CD4-positive, CD25-positive, alpha-beta regulatory T cell (primary cell): Measurements from ENCODE around the gene KNTC1. TPM values are rescaled to one million over a fixed set of nuclear protein-coding genes. Genes with fewer than 3 reads are reported as not detected.
A peak's percentile ranks its signal among the peaks of the same experiment; 100 is the strongest.

ENCODE experiments used
- ATAC-seq, 2 donors: fragments of 150-1000 bp; cut with Tn5 transposase; one replicate each; pipeline ENCODE4 v1.10.0; 2021; ENCODE audit warnings: low read depth in 2 of 2, moderate number of reproducible peaks in 2 of 2, moderate library complexity in 1 of 2
- DNase-seq, 3 donors: peaks; one replicate each; pipeline versions ENCODE4 v3.0.0 to v3.0.0-alpha.2; 2012 to 2022; ENCODE audit warnings: mixed read lengths in 1 of 3
- H3K27ac ChIP-seq: one replicate; pipeline ENCODE4 v1.7.0; 2013; ENCODE audit warnings: mild to moderate bottlenecking, low read length; ENCODE audit not compliant: insufficient read depth, poor library complexity, severe bottlenecking
- H3K27me3 ChIP-seq: one replicate; pipeline ENCODE4 v1.7.0; 2013; ENCODE audit warnings: low read length; ENCODE audit not compliant: control insufficient read depth, insufficient read depth
- H3K36me3 ChIP-seq: one replicate; pipeline ENCODE4 v1.7.0; 2013; ENCODE audit warnings: mild to moderate bottlenecking, low read length, moderate library complexity; ENCODE audit not compliant: control insufficient read depth, insufficient read depth
- H3K4me1 ChIP-seq: 2 replicates; pipeline ENCODE4 v1.7.0; 2013; ENCODE audit warnings: mild to moderate bottlenecking, low read length; ENCODE audit not compliant: insufficient read depth, control insufficient read depth, poor library complexity, severe bottlenecking
- H3K4me3 ChIP-seq: one replicate; pipeline ENCODE4 v1.7.0; 2013; ENCODE audit warnings: low read depth, mild to moderate bottlenecking, low read length, moderate library complexity
- H3K9me3 ChIP-seq, 2 experiments: 1 replicate in 1 of 2; 2 replicates in 1 of 2; pipeline ENCODE4 v1.7.0; 2013; ENCODE audit warnings: low read length in 2 of 2, mild to moderate bottlenecking in 1 of 2, moderate library complexity in 1 of 2; ENCODE audit not compliant: control insufficient read depth in 2 of 2
- H3K27ac Mint-ChIP-seq, 3 donors: one replicate each; pipeline ENCODE4 v1.8.0; 2020 to 2022; ENCODE audit warnings: mild to moderate bottlenecking in 3 of 3, mixed read lengths in 3 of 3, moderate library complexity in 2 of 3
- H3K27me3 Mint-ChIP-seq: one replicate; pipeline ENCODE4 v1.8.0; 2022; ENCODE audit warnings: mild to moderate bottlenecking, mixed read lengths
- H3K36me3 Mint-ChIP-seq: one replicate; pipeline ENCODE4 v1.8.0; 2020; ENCODE audit warnings: mixed read lengths
- H3K4me1 Mint-ChIP-seq, 4 donors: one replicate each; pipeline ENCODE4 v1.8.0; 2020 to 2022; ENCODE audit warnings: mixed read lengths in 4 of 4, mild to moderate bottlenecking in 1 of 4
- H3K4me3 Mint-ChIP-seq, 4 donors: one replicate each; pipeline ENCODE4 v1.8.0; 2020 to 2022; ENCODE audit warnings: mild to moderate bottlenecking in 4 of 4, mixed read lengths in 4 of 4, moderate library complexity in 3 of 4
- H3K9me3 Mint-ChIP-seq, 7 donors: one replicate each; pipeline ENCODE4 v1.8.0; 2020 to 2022; ENCODE audit warnings: mixed read lengths in 7 of 7, mild to moderate bottlenecking in 3 of 7, moderate library complexity in 2 of 7
- polyA plus RNA-seq, 4 donors: library from polyadenylated mRNA; unstranded; fragments of 300-500 nt; fragmentation: Illumina TruSeq; gene quantifications; one replicate each; pipeline ENCODE4 v1.2.3, GENCODE V29; 2021
- total RNA-seq: library from RNA; stranded (reverse); gene quantifications from one replicate; pipeline ENCODE4 v1.2.3, GENCODE V29; 2022

Gene KNTC1
- total and polyA plus RNA-seq, 5 donors from 2014 or later: 2.1 to 27.8 (median 4.0) TPM

DNA sequence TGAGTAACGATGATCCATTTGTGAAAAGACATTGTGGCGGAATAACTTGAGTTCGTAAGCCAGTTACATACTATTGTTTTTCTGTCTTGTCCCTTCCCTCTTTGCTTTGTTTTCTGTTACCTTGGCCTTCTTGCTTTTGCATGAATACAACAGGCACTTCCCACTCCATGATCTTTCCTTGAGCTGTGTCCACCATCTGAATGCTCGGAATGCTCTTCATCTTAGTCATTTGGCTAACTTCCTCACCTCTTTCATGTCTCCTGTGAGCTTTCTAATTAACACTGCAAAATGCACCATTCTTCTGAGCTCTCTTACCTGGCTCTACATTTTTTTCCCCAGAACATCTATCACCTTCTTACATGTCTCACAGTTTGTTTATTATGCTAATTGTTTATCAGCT lies 10.0 kb downstream of the KNTC1 start:
- no peak overlapping the region for H3K27ac ChIP-seq
- DNase-seq (no peak), ATAC-seq (no peak)
- Mint-ChIP-seq H3K27me3 (no peaks in the 10 kb centered on the region), H3K36me3 (peaks cover 9% of the 10 kb centered on the region), H3K9me3 (no peaks in the 10 kb centered on the region), H3K4me3 (no peak overlapping the region), H3K27ac (peak overlapping the region in 1 of 3 donors; percentile 23), H3K4me1 (peaks cover 0 to 3% (median 0%) of the 10 kb centered on the region in 4 donors)
- no peaks in the 10 kb centered on the region for H3K4me1 ChIP-seq
- H3K27me3 ChIP-seq: no peaks in the 10 kb centered on the region
- peaks cover 14% of the 10 kb centered on the region for H3K36me3 ChIP-seq
- H3K4me3 ChIP-seq: no peak overlapping the region
- H3K9me3 ChIP-seq: no peaks in the 10 kb centered on the region

GRCh38 chr12:122538496-122538895 lies 11.4 kb downstream of the KNTC1 start:
- peaks cover 13% of the 10 kb centered on the region for H3K36me3 Mint-ChIP-seq
- H3K27ac ChIP-seq: no peak overlapping the region
- H3K27me3 Mint-ChIP-seq: no peaks in the 10 kb centered on the region
- no peaks in the 10 kb centered on the region for H3K9me3 ChIP-seq
- no peaks in the 10 kb centered on the region for H3K9me3 Mint-ChIP-seq
- H3K4me3 Mint-ChIP-seq: no peak overlapping the region
- H3K4me3 ChIP-seq: no peak overlapping the region
- peaks cover 0 to 5% (median 0%) of the 10 kb centered on the region in 4 donors for H3K4me1 Mint-ChIP-seq
- no peaks in the 10 kb centered on the region for H3K27me3 ChIP-seq
- no peak for ATAC-seq
- no peaks in the 10 kb centered on the region for H3K4me1 ChIP-seq
- no peak overlapping the region for H3K27ac Mint-ChIP-seq
- no peak for DNase-seq
- H3K36me3 ChIP-seq: peaks cover 14% of the 10 kb centered on the region

- Histone ChIP-seq H3K36me3 (peaks cover 14% of the 10 kb centered on the region), H3K27ac (no peak overlapping the region), H3K4me3 (no peak overlapping the region), H3K4me1 (no peaks in the 10 kb centered on the region), H3K9me3 (no peaks in the 10 kb centered on the region), H3K27me3 (no peaks in the 10 kb centered on the region)
- DNase-seq (no peak), ATAC-seq (no peak)
- no peaks in the 10 kb centered on the region for H3K27me3 Mint-ChIP-seq
- H3K9me3 Mint-ChIP-seq: no peaks in the 10 kb centered on the region
- peaks cover 0 to 5% (median 1%) of the 10 kb centered on the region in 4 donors for H3K4me1 Mint-ChIP-seq
- H3K27ac Mint-ChIP-seq: peak overlapping the region in 1 of 3 donors; percentile 21
- peaks cover 12% of the 10 kb centered on the region for H3K36me3 Mint-ChIP-seq
- H3K4me3 Mint-ChIP-seq: no peak overlapping the region
These were observed 17.5 kb downstream of the KNTC1 start for GRCh38 chr12:122544537-122544936.

- no peaks in the 10 kb centered on the region for H3K27me3 Mint-ChIP-seq
- no peak for ATAC-seq
- peaks cover 16% of the 10 kb centered on the region for H3K36me3 Mint-ChIP-seq
These were observed 18.8 kb downstream of the KNTC1 start for GRCh38 chr12:122545855-122546254.

GRCh38 chr12:122547330-122547729 lies 20.3 kb downstream of the KNTC1 start:
- H3K27ac ChIP-seq: no peak overlapping the region
- H3K27ac Mint-ChIP-seq: no peak overlapping the region
- H3K36me3 ChIP-seq: peaks cover 30% of the 10 kb centered on the region
- no peak for ATAC-seq
- no peak overlapping the region for H3K4me3 ChIP-seq
- no peaks in the 10 kb centered on the region for H3K9me3 Mint-ChIP-seq
- peaks cover 24% of the 10 kb centered on the region for H3K36me3 Mint-ChIP-seq
- peaks cover 0 to 5% (median 2%) of the 10 kb centered on the region in 4 donors for H3K4me1 Mint-ChIP-seq
- no peaks in the 10 kb centered on the region for H3K9me3 ChIP-seq
- no peak overlapping the region for H3K4me3 Mint-ChIP-seq
- no peak for DNase-seq
- H3K27me3 Mint-ChIP-seq: no peaks in the 10 kb centered on the region
- no peaks in the 10 kb centered on the region for H3K4me1 ChIP-seq
- no peaks in the 10 kb centered on the region for H3K27me3 ChIP-seq

More at GRCh38 chr12:122545855-122546254, 18.8 kb downstream of the KNTC1 start:
- Histone ChIP-seq H3K4me1 (no peaks in the 10 kb centered on the region), H3K9me3 (no peaks in the 10 kb centered on the region), H3K27me3 (no peaks in the 10 kb centered on the region), H3K27ac (no peak overlapping the region), H3K36me3 (peaks cover 20% of the 10 kb centered on the region), H3K4me3 (no peak overlapping the region)
- Mint-ChIP-seq H3K4me3 (no peak overlapping the region), H3K9me3 (no peaks in the 10 kb centered on the region), H3K27ac (peak overlapping the region in 1 of 3 donors; percentile 23), H3K4me1 (peaks cover 0 to 5% (median 3%) of the 10 kb centered on the region in 4 donors)
- no peak for DNase-seq

DNA sequence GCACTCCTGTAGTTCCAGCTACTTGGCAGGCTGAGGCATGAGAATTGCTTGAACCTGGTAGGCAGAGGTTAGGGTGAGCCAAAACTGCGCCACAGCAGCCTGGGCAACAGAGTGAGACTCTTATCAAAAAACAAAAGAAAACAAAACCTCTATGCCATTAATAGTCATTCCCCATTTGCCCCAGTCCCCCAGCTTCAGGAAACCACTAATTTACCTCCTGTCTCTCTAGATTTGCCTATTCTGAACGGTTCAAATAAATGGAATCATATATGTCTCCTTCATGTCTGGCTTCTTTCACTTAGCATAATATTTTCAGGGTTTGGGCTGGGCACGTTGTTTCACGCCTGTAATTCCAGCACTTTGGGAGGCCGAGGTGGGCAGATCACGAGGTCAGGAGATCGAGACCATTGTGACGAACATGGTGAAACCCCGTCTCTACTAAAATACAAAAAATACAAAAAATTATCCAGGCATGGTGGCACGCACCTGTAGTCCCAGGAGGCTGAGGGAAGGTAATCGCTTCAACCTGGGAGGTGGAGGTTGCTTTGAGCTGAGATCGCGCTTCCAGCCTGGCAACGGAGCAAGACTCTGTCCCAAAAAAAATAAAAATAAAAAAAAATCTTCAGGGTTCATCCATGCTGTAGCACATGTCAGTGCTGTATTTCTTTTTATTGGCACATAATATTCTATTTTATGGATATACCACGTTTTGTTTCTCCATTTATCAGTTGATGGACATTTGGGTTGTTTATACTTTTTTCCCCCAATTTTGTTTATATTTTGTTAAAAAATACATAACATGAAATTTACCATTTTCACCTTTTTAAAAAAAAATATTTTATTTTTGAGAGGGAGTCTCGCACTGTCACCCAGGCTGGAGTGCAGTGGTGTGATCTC lies 31.9 kb downstream of the KNTC1 start:
- H3K27me3 Mint-ChIP-seq: no peaks in the 10 kb centered on the region
- H3K4me1 Mint-ChIP-seq: no peaks in the 10 kb centered on the region
- no peak overlapping the region for H3K27ac ChIP-seq
- DNase-seq: no peak
- H3K27me3 ChIP-seq: no peaks in the 10 kb centered on the region
- H3K4me3 ChIP-seq: no peak overlapping the region
- no peaks in the 10 kb centered on the region for H3K9me3 ChIP-seq
- no peak overlapping the region for H3K27ac Mint-ChIP-seq
- H3K4me1 ChIP-seq: no peaks in the 10 kb centered on the region
- H3K36me3 Mint-ChIP-seq: peaks cover 23% of the 10 kb centered on the region
- no peak for ATAC-seq
- peaks cover 24% of the 10 kb centered on the region for H3K36me3 ChIP-seq
- no peak overlapping the region for H3K4me3 Mint-ChIP-seq
- peaks cover 0 to 1% (median 0%) of the 10 kb centered on the region in 7 donors for H3K9me3 Mint-ChIP-seq

- Histone ChIP-seq H3K27me3 (no peaks in the 10 kb centered on the region), H3K27ac (no peak overlapping the region), H3K9me3 (no peaks in the 10 kb centered on the region), H3K4me3 (no peak overlapping the region), H3K36me3 (peaks cover 24% of the 10 kb centered on the region), H3K4me1 (no peaks in the 10 kb centered on the region)
- H3K27ac Mint-ChIP-seq: no peak overlapping the region
- no peaks in the 10 kb centered on the region for H3K4me1 Mint-ChIP-seq
- H3K9me3 Mint-ChIP-seq: peaks cover 0 to 1% (median 0%) of the 10 kb centered on the region in 7 donors
- DNase-seq (no peak), ATAC-seq (no peak)
- H3K36me3 Mint-ChIP-seq: peaks cover 27% of the 10 kb centered on the region
- H3K27me3 Mint-ChIP-seq: no peaks in the 10 kb centered on the region
- H3K4me3 Mint-ChIP-seq: no peak overlapping the region
These were observed 33.1 kb downstream of the KNTC1 start for GRCh38 chr12:122560138-122560537.

GRCh38 chr12:122563361-122563760 lies 36.3 kb downstream of the KNTC1 start:
- no peak for ATAC-seq
- peaks cover 0 to 1% (median 0%) of the 10 kb centered on the region in 7 donors for H3K9me3 Mint-ChIP-seq

More at GRCh38 chr12:122563361-122563760, 36.3 kb downstream of the KNTC1 start:
- Mint-ChIP-seq H3K36me3 (peaks cover 19% of the 10 kb centered on the region), H3K27ac (peak overlapping the region in 1 of 3 donors; percentile 73), H3K4me1 (no peaks in the 10 kb centered on the region), H3K27me3 (no peaks in the 10 kb centered on the region), H3K4me3 (no peak overlapping the region)
- Histone ChIP-seq H3K4me1 (no peaks in the 10 kb centered on the region), H3K27me3 (no peaks in the 10 kb centered on the region), H3K36me3 (peaks cover 13% of the 10 kb centered on the region), H3K27ac (no peak overlapping the region), H3K4me3 (no peak overlapping the region), H3K9me3 (no peaks in the 10 kb centered on the region)
- no peak for DNase-seq
